Osteoblast (primary cell): ENCODE data around the gene RPP38. TPM values are rescaled to one million over a fixed set of nuclear protein-coding genes. Genes with fewer than 3 reads are reported as not detected.

Source experiments
- DNase-seq: peaks from one replicate; pipeline ENCODE4 v3.0.0; 2011; ENCODE audit warnings: low spot score, mixed read lengths; ENCODE audit not compliant: insufficient read length; ENCODE audit errors: missing footprints
- H2AFZ ChIP-seq: 2 replicates; pipeline ENCODE4 v1.6.0; 2011; ENCODE audit warnings: mild to moderate bottlenecking, low read length
- H3K27ac ChIP-seq: 2 replicates; pipeline ENCODE4 v1.5.1; 2011; ENCODE audit warnings: mild to moderate bottlenecking, low read depth, low read length, moderate library complexity
- H3K27me3 ChIP-seq: 2 replicates; pipeline ENCODE4 v1.6.0; 2012; ENCODE audit warnings: mild to moderate bottlenecking, control low read depth, inconsistent platforms, low read length, moderate library complexity; ENCODE audit not compliant: insufficient read depth
- H3K36me3 ChIP-seq: 2 replicates; pipeline ENCODE4 v1.5.1; 2011; ENCODE audit warnings: mild to moderate bottlenecking, low read length, control low read depth, moderate library complexity; ENCODE audit not compliant: insufficient read depth
- H3K4me1 ChIP-seq: 2 replicates; pipeline ENCODE4 v1.5.1; 2011; ENCODE audit warnings: mild to moderate bottlenecking, low read length, control low read depth, moderate library complexity; ENCODE audit not compliant: insufficient read depth
- H3K4me2 ChIP-seq: 2 replicates; pipeline ENCODE4 v1.6.0; 2011; ENCODE audit warnings: mild to moderate bottlenecking, low read length; ENCODE audit not compliant: insufficient read depth
- H3K4me3 ChIP-seq: fragments of 200-600 bp; sonication (generic); 3 replicates; pipeline ENCODE4 v1.5.1; 2012; ENCODE audit warnings: mild to moderate bottlenecking, low read length, inconsistent platforms; ENCODE audit not compliant: insufficient read depth
- H3K79me2 ChIP-seq: 2 replicates; pipeline ENCODE4 v1.6.0; 2012; ENCODE audit warnings: mild to moderate bottlenecking, low read length, control low read depth, inconsistent platforms; ENCODE audit not compliant: insufficient read depth
- H3K9me3 ChIP-seq: 2 replicates; pipeline ENCODE4 v1.5.1; 2011; ENCODE audit warnings: low read depth, low read length, control low read depth
- H4K20me1 ChIP-seq: 2 replicates; pipeline ENCODE4 v1.6.0; 2012; ENCODE audit warnings: mild to moderate bottlenecking, low read length, control low read depth; ENCODE audit not compliant: insufficient read depth
- CTCF ChIP-seq: IDR thresholded peaks from 2 replicates; pipeline ENCODE4 v1.5.1; 2011; ENCODE audit warnings: mild to moderate bottlenecking, low read depth, low read length, moderate library complexity; ENCODE audit errors: extremely low read depth
- total RNA-seq: library from RNA; depleted of rRNA; stranded (reverse); fragments of >200 nt; gene quantifications from 2 replicates; pipeline ENCODE4 v1.2.3, GENCODE V29; 2012

RPP38 gene
- total RNA-seq, 1 donor, result 16.6 TPM

DNA sequence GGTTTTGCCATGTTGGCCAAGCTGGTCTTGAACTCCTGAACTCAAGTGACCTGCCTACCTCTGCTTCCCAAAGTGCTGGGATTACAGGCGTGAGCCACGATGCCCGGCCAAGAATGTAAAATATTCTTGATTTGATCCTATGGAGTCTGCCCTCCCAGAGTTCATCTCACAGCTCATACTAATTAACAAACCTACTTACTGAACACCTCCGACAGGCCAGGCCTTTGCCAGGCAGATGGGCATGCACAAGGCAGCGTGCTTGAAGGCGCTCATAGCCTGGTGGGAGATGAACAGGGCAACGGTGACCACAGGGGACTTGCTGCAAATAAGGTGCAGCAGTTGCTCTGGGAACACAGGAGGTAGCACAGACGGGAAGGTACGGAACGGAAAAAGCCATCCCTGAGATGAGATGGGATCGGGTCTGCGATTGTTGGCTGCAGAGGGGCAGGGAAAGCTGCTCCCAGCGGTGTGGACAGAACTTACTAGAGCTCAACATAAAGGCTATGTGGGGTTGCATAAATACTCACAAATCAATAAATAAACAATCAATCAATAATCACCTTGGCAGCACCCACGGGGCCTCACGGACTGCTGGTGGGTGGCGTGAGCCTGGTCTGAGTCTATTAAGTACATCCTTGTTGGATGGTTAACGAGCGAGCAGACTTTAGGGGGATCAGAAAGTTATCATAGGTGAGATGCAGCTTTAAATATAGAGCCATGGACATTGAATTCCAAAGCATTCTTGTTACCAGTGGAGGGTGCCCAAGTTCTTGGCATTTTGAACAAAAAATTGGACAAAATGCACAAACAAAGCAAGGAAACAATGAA is 13.3 kb upstream of the RPP38 start:
- Histone ChIP-seq H3K36me3 (no peaks in the 10 kb centered on the region), H3K27me3 (no peaks in the 10 kb centered on the region), H2AFZ (peak overlapping the region; percentile 90), H3K79me2 (no peaks in the 10 kb centered on the region), H4K20me1 (no peaks in the 10 kb centered on the region), H3K4me1 (peaks cover 13% of the 10 kb centered on the region), H3K27ac (peak overlapping the region; percentile 62), H3K4me3 (peak overlapping the region; percentile 75), H3K9me3 (no peaks in the 10 kb centered on the region), H3K4me2 (peak overlapping the region; percentile 88)
- peak; percentile 65 for DNase-seq
- no peak for TF ChIP-seq CTCF

DNA sequence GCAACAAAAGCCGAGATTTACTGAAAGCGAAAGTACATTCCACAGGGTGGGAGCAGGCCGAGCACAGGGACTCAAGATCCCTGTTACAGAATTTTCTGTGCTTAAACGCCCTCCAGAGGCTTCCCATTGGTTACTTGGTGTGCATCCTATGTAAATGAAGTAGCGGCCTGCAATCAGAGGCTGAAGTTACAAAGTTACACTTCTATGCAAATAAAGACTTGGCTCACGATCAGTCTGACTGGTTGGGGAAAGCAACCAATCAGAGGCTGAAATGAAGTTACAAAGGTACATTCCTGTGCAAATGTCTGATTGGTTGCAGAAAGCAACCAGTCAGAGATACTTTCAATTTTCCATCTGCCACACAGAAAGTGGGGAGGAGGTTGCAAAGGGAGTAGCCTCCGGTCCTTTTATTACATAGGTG is 12.6 kb upstream of the RPP38 start:
- Histone ChIP-seq H3K4me2 (peak overlapping the region; percentile 88), H4K20me1 (no peaks in the 10 kb centered on the region), H3K27ac (peak overlapping the region; percentile 62), H3K9me3 (no peaks in the 10 kb centered on the region), H2AFZ (peak overlapping the region; percentile 90), H3K36me3 (no peaks in the 10 kb centered on the region), H3K79me2 (no peaks in the 10 kb centered on the region), H3K4me3 (peak overlapping the region; percentile 75), H3K27me3 (no peaks in the 10 kb centered on the region), H3K4me1 (peaks cover 13% of the 10 kb centered on the region)
- DNase-seq, result peak; percentile 80
- TF ChIP-seq CTCF, result no peak

GRCh38 chr10:15088428-15089261 is 8.5 kb upstream of the RPP38 start, which contains the start of gene ACBD7:
Gene ACBD7 (minus strand): TSS chr10:15088776. CDS start chr10:15088728, 48 bp downstream.
- peaks cover 13% of the 10 kb centered on the region for H3K4me1 ChIP-seq
- H3K27me3 ChIP-seq, result no peaks in the 10 kb centered on the region
- H3K36me3 ChIP-seq, result no peaks in the 10 kb centered on the region
- H3K79me2 ChIP-seq, result no peaks in the 10 kb centered on the region
- H3K27ac ChIP-seq, result no peak within 1 kb of the TSS
- TF ChIP-seq CTCF, result no peak
- DNase-seq, result peak; percentile 98
- no peaks in the 10 kb centered on the region for H3K9me3 ChIP-seq
- peak within 1 kb of the TSS; percentile 83 for H2AFZ ChIP-seq
- H3K4me3 ChIP-seq, result peak within 1 kb of the TSS; percentile 77
- no peaks in the 10 kb centered on the region for H4K20me1 ChIP-seq
- H3K4me2 ChIP-seq, result peak within 1 kb of the TSS; percentile 90

DNA sequence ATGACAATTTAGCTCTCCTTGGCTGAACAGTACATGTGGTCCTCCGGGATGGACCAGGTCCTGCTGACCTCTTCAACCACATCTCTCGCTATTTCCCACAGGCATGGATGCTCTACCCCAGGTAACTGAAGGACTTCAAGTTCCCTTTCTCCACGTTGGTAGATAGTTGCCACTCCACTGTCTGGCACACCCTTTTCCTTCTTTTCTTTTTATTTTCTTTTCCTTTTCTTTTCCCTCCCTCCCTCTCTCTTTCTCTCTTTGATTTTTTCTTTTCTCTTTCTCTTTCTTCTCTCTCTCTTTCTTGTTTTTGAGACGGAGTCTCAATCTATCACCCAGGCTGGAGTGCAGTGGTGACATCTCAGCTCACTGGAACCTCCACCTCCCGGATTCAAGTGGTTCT is 5.7 kb upstream of the RPP38 start:
- H3K27ac ChIP-seq, result no peak overlapping the region
- H3K36me3 ChIP-seq, result no peaks in the 10 kb centered on the region
- H3K4me3 ChIP-seq, result no peak overlapping the region
- H3K4me1 ChIP-seq, result peaks cover 9% of the 10 kb centered on the region
- H4K20me1 ChIP-seq, result no peaks in the 10 kb centered on the region
- H3K27me3 ChIP-seq, result no peaks in the 10 kb centered on the region
- DNase-seq, result no peak
- TF ChIP-seq CTCF, result no peak
- no peak overlapping the region for H3K4me2 ChIP-seq
- H3K9me3 ChIP-seq, result no peaks in the 10 kb centered on the region
- no peaks in the 10 kb centered on the region for H3K79me2 ChIP-seq
- H2AFZ ChIP-seq, result no peak overlapping the region
